HL-60 (cell line): ENCODE measurements around the gene DHX30.

Source experiments
- GABPA ChIP-seq: IDR thresholded peaks from 2 replicates; pipeline ENCODE4 v1.6.1; 2012; ENCODE audit warnings: low read depth
- POLR2AphosphoS5 ChIP-seq: IDR thresholded peaks from 2 replicates; pipeline ENCODE4 v1.6.1; 2012; ENCODE audit warnings: low read depth
- SPI1 ChIP-seq: IDR thresholded peaks from 2 replicates; pipeline ENCODE4 v1.6.1; 2012; ENCODE audit warnings: low read depth, mild to moderate bottlenecking, borderline replicate concordance
- TF ChIP-seq, protein P1 (sequence below): IDR thresholded peaks from one replicate; pipeline ENCODE4 v1.5.1; 2011; ENCODE audit warnings: low read length, control low read depth, inconsistent platforms; ENCODE audit not compliant: insufficient read depth
- TF ChIP-seq, protein P2 (sequence below): IDR thresholded peaks from 2 replicates; pipeline ENCODE4 v1.6.1; 2012; ENCODE audit warnings: low read depth; ENCODE audit not compliant: insufficient replicate concordance

DNA sequence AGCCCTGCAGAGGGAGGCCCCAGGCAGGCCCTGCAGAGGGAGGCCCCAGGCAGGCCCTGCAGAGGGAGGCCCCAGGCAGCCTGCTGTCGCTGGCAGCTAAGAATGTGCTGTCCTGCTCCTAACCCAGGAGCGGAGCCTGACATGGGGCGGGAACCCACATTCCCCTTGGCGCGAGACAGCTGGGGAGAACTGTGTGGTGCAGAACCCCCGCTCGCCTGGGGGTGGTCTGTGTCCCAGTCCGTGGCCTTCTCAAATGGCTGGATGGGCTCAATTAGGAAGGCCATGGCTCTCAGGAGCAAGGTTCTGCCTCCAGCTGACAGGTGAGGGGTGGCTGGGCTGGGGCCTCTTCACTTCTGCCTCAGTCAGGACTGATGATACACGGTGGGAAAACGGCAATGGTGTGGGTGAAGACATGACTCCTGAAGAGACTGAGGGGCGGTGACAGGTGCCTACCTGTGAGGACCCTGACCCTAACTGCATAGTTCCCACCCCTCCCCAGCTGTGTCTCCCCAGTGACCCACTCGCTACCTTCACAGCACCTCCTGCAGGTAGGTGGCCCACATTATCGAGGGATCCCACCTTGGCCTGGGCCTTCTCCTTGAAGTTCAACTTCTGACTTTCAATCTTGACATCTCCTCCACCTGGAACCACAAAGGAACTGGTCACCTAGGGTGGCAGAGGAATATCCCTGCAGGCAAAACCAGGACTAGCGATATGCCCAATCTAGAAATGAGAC, 52.0 kb downstream of the DHX30 start:
- TF ChIP-seq, protein P1, sequence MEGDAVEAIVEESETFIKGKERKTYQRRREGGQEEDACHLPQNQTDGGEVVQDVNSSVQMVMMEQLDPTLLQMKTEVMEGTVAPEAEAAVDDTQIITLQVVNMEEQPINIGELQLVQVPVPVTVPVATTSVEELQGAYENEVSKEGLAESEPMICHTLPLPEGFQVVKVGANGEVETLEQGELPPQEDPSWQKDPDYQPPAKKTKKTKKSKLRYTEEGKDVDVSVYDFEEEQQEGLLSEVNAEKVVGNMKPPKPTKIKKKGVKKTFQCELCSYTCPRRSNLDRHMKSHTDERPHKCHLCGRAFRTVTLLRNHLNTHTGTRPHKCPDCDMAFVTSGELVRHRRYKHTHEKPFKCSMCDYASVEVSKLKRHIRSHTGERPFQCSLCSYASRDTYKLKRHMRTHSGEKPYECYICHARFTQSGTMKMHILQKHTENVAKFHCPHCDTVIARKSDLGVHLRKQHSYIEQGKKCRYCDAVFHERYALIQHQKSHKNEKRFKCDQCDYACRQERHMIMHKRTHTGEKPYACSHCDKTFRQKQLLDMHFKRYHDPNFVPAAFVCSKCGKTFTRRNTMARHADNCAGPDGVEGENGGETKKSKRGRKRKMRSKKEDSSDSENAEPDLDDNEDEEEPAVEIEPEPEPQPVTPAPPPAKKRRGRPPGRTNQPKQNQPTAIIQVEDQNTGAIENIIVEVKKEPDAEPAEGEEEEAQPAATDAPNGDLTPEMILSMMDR: no peak
- TF ChIP-seq POLR2AphosphoS5 (no peak), SPI1 (no peak), GABPA (no peak)
- TF ChIP-seq, protein P2, sequence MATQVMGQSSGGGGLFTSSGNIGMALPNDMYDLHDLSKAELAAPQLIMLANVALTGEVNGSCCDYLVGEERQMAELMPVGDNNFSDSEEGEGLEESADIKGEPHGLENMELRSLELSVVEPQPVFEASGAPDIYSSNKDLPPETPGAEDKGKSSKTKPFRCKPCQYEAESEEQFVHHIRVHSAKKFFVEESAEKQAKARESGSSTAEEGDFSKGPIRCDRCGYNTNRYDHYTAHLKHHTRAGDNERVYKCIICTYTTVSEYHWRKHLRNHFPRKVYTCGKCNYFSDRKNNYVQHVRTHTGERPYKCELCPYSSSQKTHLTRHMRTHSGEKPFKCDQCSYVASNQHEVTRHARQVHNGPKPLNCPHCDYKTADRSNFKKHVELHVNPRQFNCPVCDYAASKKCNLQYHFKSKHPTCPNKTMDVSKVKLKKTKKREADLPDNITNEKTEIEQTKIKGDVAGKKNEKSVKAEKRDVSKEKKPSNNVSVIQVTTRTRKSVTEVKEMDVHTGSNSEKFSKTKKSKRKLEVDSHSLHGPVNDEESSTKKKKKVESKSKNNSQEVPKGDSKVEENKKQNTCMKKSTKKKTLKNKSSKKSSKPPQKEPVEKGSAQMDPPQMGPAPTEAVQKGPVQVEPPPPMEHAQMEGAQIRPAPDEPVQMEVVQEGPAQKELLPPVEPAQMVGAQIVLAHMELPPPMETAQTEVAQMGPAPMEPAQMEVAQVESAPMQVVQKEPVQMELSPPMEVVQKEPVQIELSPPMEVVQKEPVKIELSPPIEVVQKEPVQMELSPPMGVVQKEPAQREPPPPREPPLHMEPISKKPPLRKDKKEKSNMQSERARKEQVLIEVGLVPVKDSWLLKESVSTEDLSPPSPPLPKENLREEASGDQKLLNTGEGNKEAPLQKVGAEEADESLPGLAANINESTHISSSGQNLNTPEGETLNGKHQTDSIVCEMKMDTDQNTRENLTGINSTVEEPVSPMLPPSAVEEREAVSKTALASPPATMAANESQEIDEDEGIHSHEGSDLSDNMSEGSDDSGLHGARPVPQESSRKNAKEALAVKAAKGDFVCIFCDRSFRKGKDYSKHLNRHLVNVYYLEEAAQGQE: no peak
